Activated CD8-positive, alpha-beta T cell treated with anti-CD3 and anti-CD28 coated beads for 36 hours (primary cell): Measurements from ENCODE around the gene GABPB1. TPM values are rescaled to one million over a fixed set of nuclear protein-coding genes. Genes with fewer than 3 reads are reported as not detected.

Source experiments
- ATAC-seq: fragments of 200-7000 bp; cut with Tn5 transposase; one replicate; pipeline ENCODE4 v1.10.0; 2021; ENCODE audit warnings: mild to moderate bottlenecking, moderate library complexity
- CTCF ChIA-PET: fragments of 350-600 bp; sonication (Branson Sonifier 250); formaldehyde crosslinking; loops from one replicate; lab custom pipeline; 2021; ENCODE audit warnings: antibody characterized with exemption; lab: Charles Lee
- POLR2A ChIA-PET: fragments of 350-600 bp; sonication (Branson Sonifier 250); formaldehyde crosslinking; loops from one replicate; lab custom pipeline; 2021; ENCODE audit warnings: antibody characterized with exemption; lab: Charles Lee
- DNase-seq: peaks from one replicate; pipeline ENCODE4 v3.0.0-alpha.2; 2020
- H3K27ac Mint-ChIP-seq: one replicate; pipeline ENCODE4 v1.8.0; 2021; ENCODE audit warnings: mild to moderate bottlenecking, mixed read lengths
- H3K27me3 Mint-ChIP-seq: one replicate; pipeline ENCODE4 v1.8.0; 2021; ENCODE audit warnings: mixed read lengths
- H3K36me3 Mint-ChIP-seq: one replicate; pipeline ENCODE4 v1.8.0; 2021; ENCODE audit warnings: low read depth, mixed read lengths
- H3K4me1 Mint-ChIP-seq: one replicate; pipeline ENCODE4 v1.8.0; 2021; ENCODE audit warnings: low read depth, mixed read lengths
- H3K4me3 Mint-ChIP-seq: one replicate; pipeline ENCODE4 v1.8.0; 2021; ENCODE audit warnings: mild to moderate bottlenecking, moderate library complexity, mixed read lengths
- H3K9me3 Mint-ChIP-seq: one replicate; pipeline ENCODE4 v1.8.0; 2021; ENCODE audit warnings: mixed read lengths
- intact Hi-C: fragments of 100-400 bp; cut with micrococcal nuclease; formaldehyde crosslinking; loops from one replicate; pipeline ENCODE4 v1.10.0; 2022
- total RNA-seq, 2 experiments: library from RNA; stranded (reverse); gene quantifications; one replicate each; pipeline ENCODE4 v1.2.3, GENCODE V29; 2021
- TF ChIP-seq, protein P1 (sequence below): fragments of 200-600 bp; IDR thresholded peaks from one replicate; pipeline ENCODE4 v1.8.0; 2022; ENCODE audit warnings: antibody characterized with exemption, mild to moderate bottlenecking

Gene GABPB1
- total RNA-seq, 2 experiments from 2014 or later: 33.2 to 36.2 TPM

DNA sequence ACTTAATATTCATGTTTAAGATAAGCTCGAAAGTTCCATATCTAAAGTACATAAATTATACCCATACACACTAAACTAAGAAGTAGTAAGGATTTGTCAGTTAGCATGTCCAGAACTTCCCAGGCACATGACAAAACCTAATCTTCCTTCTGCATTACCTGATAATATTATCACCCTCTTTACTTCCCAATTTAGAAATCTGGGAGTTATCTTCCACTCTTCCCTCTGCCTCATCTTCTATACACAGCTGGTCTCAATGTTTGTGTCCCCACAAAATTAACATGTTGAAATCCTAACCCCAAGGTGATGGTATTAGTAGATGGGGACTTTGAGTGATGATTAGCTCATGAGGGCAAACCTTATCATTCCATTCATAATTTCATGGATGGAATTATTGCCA lies 15.3 kb downstream of the GABPB1 start:
- peaks cover 14% of the 10 kb centered on the region for H3K4me1 Mint-ChIP-seq
- no peak overlapping the region for H3K4me3 Mint-ChIP-seq
- peaks cover 18% of the 10 kb centered on the region for H3K36me3 Mint-ChIP-seq
- TF ChIP-seq, protein P1, sequence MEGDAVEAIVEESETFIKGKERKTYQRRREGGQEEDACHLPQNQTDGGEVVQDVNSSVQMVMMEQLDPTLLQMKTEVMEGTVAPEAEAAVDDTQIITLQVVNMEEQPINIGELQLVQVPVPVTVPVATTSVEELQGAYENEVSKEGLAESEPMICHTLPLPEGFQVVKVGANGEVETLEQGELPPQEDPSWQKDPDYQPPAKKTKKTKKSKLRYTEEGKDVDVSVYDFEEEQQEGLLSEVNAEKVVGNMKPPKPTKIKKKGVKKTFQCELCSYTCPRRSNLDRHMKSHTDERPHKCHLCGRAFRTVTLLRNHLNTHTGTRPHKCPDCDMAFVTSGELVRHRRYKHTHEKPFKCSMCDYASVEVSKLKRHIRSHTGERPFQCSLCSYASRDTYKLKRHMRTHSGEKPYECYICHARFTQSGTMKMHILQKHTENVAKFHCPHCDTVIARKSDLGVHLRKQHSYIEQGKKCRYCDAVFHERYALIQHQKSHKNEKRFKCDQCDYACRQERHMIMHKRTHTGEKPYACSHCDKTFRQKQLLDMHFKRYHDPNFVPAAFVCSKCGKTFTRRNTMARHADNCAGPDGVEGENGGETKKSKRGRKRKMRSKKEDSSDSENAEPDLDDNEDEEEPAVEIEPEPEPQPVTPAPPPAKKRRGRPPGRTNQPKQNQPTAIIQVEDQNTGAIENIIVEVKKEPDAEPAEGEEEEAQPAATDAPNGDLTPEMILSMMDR: no peak
- no peaks in the 10 kb centered on the region for H3K27me3 Mint-ChIP-seq
- H3K9me3 Mint-ChIP-seq: no peaks in the 10 kb centered on the region
- intact Hi-C loops: no loop called here
- DNase-seq (no peak), ATAC-seq (no peak)
- POLR2A ChIA-PET: interaction anchor here (0.8 to 3.4 kb wide), 3 partner anchors 12 to 122 kb away, joined by 3 to 16 read pairs (median 3); partner anchors contain the start of gene GABPB1
- CTCF ChIA-PET: interaction anchor here (0.7 to 1.3 kb wide), 6 partner anchors 8 to 34 kb away, joined by 3 to 4 read pairs (median 3); no protein-coding TSS in a partner anchor
- H3K27ac Mint-ChIP-seq: no peak overlapping the region

DNA sequence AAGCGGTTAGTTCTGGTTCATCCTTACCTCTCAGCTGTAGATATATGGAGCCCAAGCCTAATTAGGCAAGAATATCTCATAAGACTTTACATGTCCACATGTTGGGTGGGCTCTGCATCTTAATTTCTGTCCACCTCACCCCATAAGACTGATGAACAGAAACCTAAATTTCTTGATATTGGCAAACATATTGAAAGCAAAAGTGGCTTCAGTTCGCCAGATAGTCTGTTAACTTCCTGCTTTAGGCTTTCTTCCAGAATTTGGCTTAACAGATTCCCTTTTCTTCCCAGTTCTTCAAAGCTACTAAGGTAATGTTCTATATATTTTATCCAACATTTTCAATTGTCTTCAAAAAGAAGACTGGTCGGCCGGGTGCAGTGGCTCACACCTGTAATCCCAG lies 19.7 kb downstream of the GABPB1 start:
- intact Hi-C loops: no loop called here
- peaks cover 24% of the 10 kb centered on the region for H3K36me3 Mint-ChIP-seq
- no peaks in the 10 kb centered on the region for H3K9me3 Mint-ChIP-seq
- H3K27me3 Mint-ChIP-seq: no peaks in the 10 kb centered on the region
- H3K27ac Mint-ChIP-seq: no peak overlapping the region
- ATAC-seq: no peak
- peaks cover 18% of the 10 kb centered on the region for H3K4me1 Mint-ChIP-seq
- H3K4me3 Mint-ChIP-seq: no peak overlapping the region
- TF ChIP-seq, protein P1: no peak
- ChIA-PET POLR2A (interaction anchor here (1.5 kb wide), 1 partner anchor 16 kb away, joined by 9 read pairs; no protein-coding TSS in a partner anchor), CTCF (no interaction called here)
- DNase-seq: no peak

DNA sequence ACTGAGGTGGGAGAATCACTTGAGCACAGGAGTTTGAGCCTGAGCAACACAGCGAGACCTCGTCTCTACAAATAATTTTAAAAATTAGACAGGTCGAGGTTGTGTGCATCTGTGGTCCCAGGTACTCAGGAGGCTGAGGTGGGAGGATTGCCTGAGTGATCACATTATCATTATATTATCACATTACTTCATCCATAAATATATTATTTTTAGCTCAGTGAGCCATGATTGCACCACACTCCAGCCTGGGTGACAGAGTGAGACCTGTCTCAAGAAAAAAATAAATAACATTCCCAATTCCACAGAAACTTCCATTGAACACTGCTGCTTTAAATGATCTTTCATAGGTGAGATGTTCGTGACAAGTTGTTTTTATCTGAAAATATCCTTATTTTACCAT lies 21.8 kb downstream of the GABPB1 start:
- ChIA-PET CTCF (no interaction called here), POLR2A (no interaction called here)
- H3K9me3 Mint-ChIP-seq: no peaks in the 10 kb centered on the region
- no peak for ATAC-seq
- H3K36me3 Mint-ChIP-seq: peaks cover 15% of the 10 kb centered on the region
- DNase-seq: no peak
- H3K27me3 Mint-ChIP-seq: no peaks in the 10 kb centered on the region
- intact Hi-C loops: no loop called here
- peaks cover 15% of the 10 kb centered on the region for H3K4me1 Mint-ChIP-seq
- no peak overlapping the region for H3K4me3 Mint-ChIP-seq
- H3K27ac Mint-ChIP-seq: no peak overlapping the region
- TF ChIP-seq, protein P1: no peak

DNA sequence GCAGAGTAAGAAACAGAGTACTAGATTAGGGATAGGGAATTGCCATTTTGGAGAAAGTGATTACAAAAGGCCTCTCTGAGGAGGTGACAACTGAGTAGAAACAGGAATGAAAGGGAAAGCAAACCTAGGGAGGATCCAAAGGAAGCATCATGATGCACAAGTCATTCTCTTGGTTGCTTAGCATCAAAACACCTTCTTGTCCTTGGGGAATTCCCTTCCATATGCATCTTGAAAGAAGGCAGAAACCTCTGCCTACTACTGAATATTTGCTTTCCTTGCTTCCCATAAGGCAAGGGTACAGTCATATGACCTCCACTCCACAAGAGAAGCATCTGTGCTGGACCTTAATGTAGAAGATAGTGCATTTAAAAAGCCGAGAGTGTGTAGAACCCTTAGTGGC lies 24.1 kb downstream of the GABPB1 start:
- Mint-ChIP-seq H3K4me3 (no peak overlapping the region), H3K27me3 (no peaks in the 10 kb centered on the region), H3K4me1 (peaks cover 15% of the 10 kb centered on the region), H3K36me3 (peaks cover 12% of the 10 kb centered on the region), H3K27ac (no peak overlapping the region), H3K9me3 (no peaks in the 10 kb centered on the region)
- ChIA-PET POLR2A (interaction anchor here (0.6 kb wide), 1 partner anchor 559 kb away, joined by 3 read pairs; no protein-coding TSS in a partner anchor), CTCF (interaction anchor here (0.8 to 1.5 kb wide), 2 partner anchors 15 to 93 kb away, joined by 3 to 6 read pairs; partner anchors contain the start of gene USP8)
- DNase-seq (no peak), ATAC-seq (peak; percentile 30)
- TF ChIP-seq, protein P1: no peak
- intact Hi-C loops: no loop called here

DNA sequence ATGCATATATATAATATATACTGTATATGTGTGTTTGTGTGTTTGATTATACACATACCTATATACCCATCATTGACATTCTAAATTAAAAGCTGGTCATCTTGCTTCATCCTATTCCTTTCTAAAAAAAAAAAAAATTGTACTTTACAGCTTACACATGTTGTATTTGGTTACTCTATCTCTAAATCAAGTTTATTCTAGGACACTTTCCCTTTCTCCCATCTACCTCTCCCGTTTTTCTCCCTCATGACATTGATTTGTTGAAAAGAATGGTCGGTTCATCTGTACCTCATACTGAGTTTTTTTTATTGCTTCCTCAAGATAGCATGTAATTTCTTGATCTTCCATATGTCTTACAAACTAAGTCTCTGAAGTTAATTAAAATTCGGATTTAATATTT lies 26.9 kb downstream of the GABPB1 start:
- ChIA-PET CTCF (interaction anchor here (1.0 kb wide), 1 partner anchor 17 kb away, joined by 3 read pairs; no protein-coding TSS in a partner anchor), POLR2A (no interaction called here)
- no peaks in the 10 kb centered on the region for H3K27me3 Mint-ChIP-seq

More for the DNA sequence above, 26.9 kb downstream of the GABPB1 start:
- H3K27ac Mint-ChIP-seq: no peak overlapping the region
- no peaks in the 10 kb centered on the region for H3K9me3 Mint-ChIP-seq
- H3K36me3 Mint-ChIP-seq: peaks cover 3% of the 10 kb centered on the region
- TF ChIP-seq, protein P1: no peak
- intact Hi-C loops: no loop called here
- H3K4me3 Mint-ChIP-seq: no peak overlapping the region
- no peak for DNase-seq
- peaks cover 10% of the 10 kb centered on the region for H3K4me1 Mint-ChIP-seq
- ATAC-seq: no peak
